Activated naive CD4-positive, alpha-beta T cell treated with Interleukin-2 at 50 U/mL for 16 hours (primary cell): ENCODE measurements around the gene ATXN1.

Experiments used
- DNase-seq: peaks from one replicate; pipeline ENCODE4 v3.0.0-alpha.2; 2020

ATXN1 gene

GRCh38 chr6:16670617-16671051 is 90.6 kb downstream of the ATXN1 start:
- DNase-seq = no peak

GRCh38 chr6:16670183-16670582 is 91.1 kb downstream of the ATXN1 start:
- no peak for DNase-seq

GRCh38 chr6:16669227-16669626 is 92.0 kb downstream of the ATXN1 start:
- DNase-seq = peak; percentile 82

GRCh38 chr6:16667509-16667908 is 93.8 kb downstream of the ATXN1 start:
- DNase-seq = no peak

- DNase-seq = no peak
Observed at GRCh38 chr6:16665992-16666391, 95.3 kb downstream of the ATXN1 start.

GRCh38 chr6:16665182-16665581 is 96.1 kb downstream of the ATXN1 start:
- no peak for DNase-seq

GRCh38 chr6:16663901-16664300 is 97.4 kb downstream of the ATXN1 start:
- no peak for DNase-seq

- DNase-seq = no peak
Observed at GRCh38 chr6:16660157-16660497, 101.1 kb downstream of the ATXN1 start.

- DNase-seq = no peak
Observed at GRCh38 chr6:16659466-16660156, 101.6 kb downstream of the ATXN1 start.

- DNase-seq = no peak
Observed at GRCh38 chr6:16658348-16659034, 102.8 kb downstream of the ATXN1 start.

GRCh38 chr6:16657768-16658167 is 103.5 kb downstream of the ATXN1 start:
- DNase-seq = no peak

- DNase-seq = no peak
Observed at GRCh38 chr6:16656451-16656850, 104.8 kb downstream of the ATXN1 start.

GRCh38 chr6:16654701-16655100 is 106.6 kb downstream of the ATXN1 start:
- no peak for DNase-seq

- DNase-seq = no peak
Observed at GRCh38 chr6:16653226-16653625, 108.0 kb downstream of the ATXN1 start.

GRCh38 chr6:16651871-16652270 is 109.4 kb downstream of the ATXN1 start:
- DNase-seq = no peak

GRCh38 chr6:16649890-16650289 is 111.4 kb downstream of the ATXN1 start:
- DNase-seq = no peak

- no peak for DNase-seq
Observed at GRCh38 chr6:16649241-16649640, 112.0 kb downstream of the ATXN1 start.

- DNase-seq = no peak
Observed at GRCh38 chr6:16648003-16648402, 113.3 kb downstream of the ATXN1 start.

- DNase-seq = no peak
Observed at GRCh38 chr6:16647422-16647821, 113.8 kb downstream of the ATXN1 start.

GRCh38 chr6:16644540-16645250 is 116.6 kb downstream of the ATXN1 start:
- DNase-seq = no peak

GRCh38 chr6:16639684-16640480 is 121.4 kb downstream of the ATXN1 start:
- DNase-seq = no peak

- DNase-seq = no peak
Observed at GRCh38 chr6:16637635-16638034, 123.6 kb downstream of the ATXN1 start.
